Peyer's patch (tissue), 4 donors: ENCODE measurements around the gene DNAH6.

Experiments used
- POLR2A ChIP-seq, 2 donors: fragments of 450-650 bp; IDR thresholded peaks; one replicate each; pipeline ENCODE4 v1.5.1; 2017; ENCODE audit warnings: antibody characterized with exemption in 2 of 2, mild to moderate bottlenecking in 2 of 2, moderate library complexity in 2 of 2
- TF ChIP-seq, protein P1 (sequence below), 6 experiments: fragments of 450-650 bp in 4 of 6; fragments of 200-600 bp in 2 of 6; sonication (generic) in 1 of 6; IDR thresholded peaks; one replicate each; pipeline ENCODE4 v1.5.1; 2017 to 2019; ENCODE audit warnings: antibody characterized with exemption in 6 of 6, mild to moderate bottlenecking in 3 of 6, moderate library complexity in 1 of 6

DNA sequence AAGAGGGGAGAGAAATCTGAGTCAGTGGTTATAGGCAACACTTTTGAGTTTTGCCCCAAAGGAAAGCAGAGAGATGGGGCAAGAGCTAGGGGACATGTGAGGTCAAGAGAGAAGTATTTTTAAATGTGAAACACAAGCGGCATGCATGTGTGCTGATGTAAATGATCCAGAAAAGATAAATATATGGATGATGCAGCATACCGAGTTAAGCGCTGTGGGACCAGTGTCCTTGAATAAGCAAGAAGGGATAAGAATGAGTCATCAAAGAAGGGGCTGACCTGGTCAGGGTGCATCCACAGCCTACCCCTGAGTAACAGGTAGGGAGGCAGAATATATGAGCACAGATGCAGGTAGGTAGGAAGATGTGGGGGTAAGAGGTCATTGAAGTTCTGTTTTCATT, 183.7 kb downstream of the DNAH6 start:
- TF ChIP-seq, protein P1, sequence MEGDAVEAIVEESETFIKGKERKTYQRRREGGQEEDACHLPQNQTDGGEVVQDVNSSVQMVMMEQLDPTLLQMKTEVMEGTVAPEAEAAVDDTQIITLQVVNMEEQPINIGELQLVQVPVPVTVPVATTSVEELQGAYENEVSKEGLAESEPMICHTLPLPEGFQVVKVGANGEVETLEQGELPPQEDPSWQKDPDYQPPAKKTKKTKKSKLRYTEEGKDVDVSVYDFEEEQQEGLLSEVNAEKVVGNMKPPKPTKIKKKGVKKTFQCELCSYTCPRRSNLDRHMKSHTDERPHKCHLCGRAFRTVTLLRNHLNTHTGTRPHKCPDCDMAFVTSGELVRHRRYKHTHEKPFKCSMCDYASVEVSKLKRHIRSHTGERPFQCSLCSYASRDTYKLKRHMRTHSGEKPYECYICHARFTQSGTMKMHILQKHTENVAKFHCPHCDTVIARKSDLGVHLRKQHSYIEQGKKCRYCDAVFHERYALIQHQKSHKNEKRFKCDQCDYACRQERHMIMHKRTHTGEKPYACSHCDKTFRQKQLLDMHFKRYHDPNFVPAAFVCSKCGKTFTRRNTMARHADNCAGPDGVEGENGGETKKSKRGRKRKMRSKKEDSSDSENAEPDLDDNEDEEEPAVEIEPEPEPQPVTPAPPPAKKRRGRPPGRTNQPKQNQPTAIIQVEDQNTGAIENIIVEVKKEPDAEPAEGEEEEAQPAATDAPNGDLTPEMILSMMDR (IDR thresholded peaks at IDR 0.05) = no peak
- TF ChIP-seq POLR2A (IDR thresholded peaks at IDR 0.05) = no peak
